Activated B cell treated with CpG ODN at 0.5 μM for 24 hours (primary cell): ENCODE data around the gene SCYGR3. TPM values are rescaled to one million over a fixed set of nuclear protein-coding genes. Genes with fewer than 3 reads are reported as not detected.

Experiments used
- ATAC-seq: fragments of 200-7000 bp; cut with Tn5 transposase; one replicate; pipeline ENCODE4 v1.10.0; 2021; ENCODE audit warnings: low read depth, mild to moderate bottlenecking, moderate library complexity
- CTCF ChIA-PET: fragments of 350-600 bp; sonication (Branson Sonifier 250); formaldehyde crosslinking; loops from one replicate; lab custom pipeline; 2021; ENCODE audit warnings: antibody characterized with exemption; lab: Charles Lee
- POLR2A ChIA-PET: fragments of 350-600 bp; sonication (Branson Sonifier 250); formaldehyde crosslinking; loops from one replicate; lab custom pipeline; 2021; ENCODE audit warnings: antibody characterized with exemption; lab: Charles Lee
- DNase-seq: peaks from one replicate; pipeline ENCODE4 v3.0.0; 2022
- H3K27ac Mint-ChIP-seq: one replicate; pipeline ENCODE4 v1.8.0; 2020; ENCODE audit warnings: mixed read lengths
- H3K27me3 Mint-ChIP-seq: one replicate; pipeline ENCODE4 v1.8.0; 2021; ENCODE audit warnings: mixed read lengths
- H3K36me3 Mint-ChIP-seq: one replicate; pipeline ENCODE4 v1.8.0; 2021; ENCODE audit warnings: low read depth, mixed read lengths
- H3K4me1 Mint-ChIP-seq: one replicate; pipeline ENCODE4 v1.8.0; 2021; ENCODE audit warnings: mixed read lengths
- H3K4me3 Mint-ChIP-seq: one replicate; pipeline ENCODE4 v1.8.0; 2020; ENCODE audit warnings: mild to moderate bottlenecking, mixed read lengths
- H3K9me3 Mint-ChIP-seq: one replicate; pipeline ENCODE4 v1.8.0; 2020; ENCODE audit warnings: mixed read lengths
- intact Hi-C: fragments of 100-400 bp; cut with micrococcal nuclease; formaldehyde crosslinking; loops from one replicate; pipeline ENCODE4 v1.15.1; 2024
- total RNA-seq: library from RNA; stranded (reverse); gene quantifications from 2 replicates; pipeline ENCODE4 v1.2.3, GENCODE V29; 2022
- TF ChIP-seq, protein P1 (sequence below): fragments of 200-600 bp; IDR thresholded peaks from one replicate; pipeline ENCODE4 v1.8.0; 2022; ENCODE audit warnings: antibody characterized with exemption, mild to moderate bottlenecking

SCYGR3 gene
- total RNA-seq, 1 donor from 2014 or later: not detected

GRCh38 chr2:227597998-227598397 lies 16.6 kb downstream of the SCYGR3 start:
- ChIA-PET POLR2A (no interaction called here), CTCF (no interaction called here)
- Mint-ChIP-seq H3K4me1 (no peaks in the 10 kb centered on the region), H3K9me3 (no peaks in the 10 kb centered on the region), H3K4me3 (no peak overlapping the region), H3K27me3 (peaks cover 38% of the 10 kb centered on the region), H3K36me3 (no peaks in the 10 kb centered on the region), H3K27ac (no peak overlapping the region)
- intact Hi-C loops: no loop called here
- ATAC-seq (no peak), DNase-seq (no peak)
- TF ChIP-seq, protein P1, sequence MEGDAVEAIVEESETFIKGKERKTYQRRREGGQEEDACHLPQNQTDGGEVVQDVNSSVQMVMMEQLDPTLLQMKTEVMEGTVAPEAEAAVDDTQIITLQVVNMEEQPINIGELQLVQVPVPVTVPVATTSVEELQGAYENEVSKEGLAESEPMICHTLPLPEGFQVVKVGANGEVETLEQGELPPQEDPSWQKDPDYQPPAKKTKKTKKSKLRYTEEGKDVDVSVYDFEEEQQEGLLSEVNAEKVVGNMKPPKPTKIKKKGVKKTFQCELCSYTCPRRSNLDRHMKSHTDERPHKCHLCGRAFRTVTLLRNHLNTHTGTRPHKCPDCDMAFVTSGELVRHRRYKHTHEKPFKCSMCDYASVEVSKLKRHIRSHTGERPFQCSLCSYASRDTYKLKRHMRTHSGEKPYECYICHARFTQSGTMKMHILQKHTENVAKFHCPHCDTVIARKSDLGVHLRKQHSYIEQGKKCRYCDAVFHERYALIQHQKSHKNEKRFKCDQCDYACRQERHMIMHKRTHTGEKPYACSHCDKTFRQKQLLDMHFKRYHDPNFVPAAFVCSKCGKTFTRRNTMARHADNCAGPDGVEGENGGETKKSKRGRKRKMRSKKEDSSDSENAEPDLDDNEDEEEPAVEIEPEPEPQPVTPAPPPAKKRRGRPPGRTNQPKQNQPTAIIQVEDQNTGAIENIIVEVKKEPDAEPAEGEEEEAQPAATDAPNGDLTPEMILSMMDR: no peak

GRCh38 chr2:227597036-227597435 lies 17.6 kb downstream of the SCYGR3 start:
- DNase-seq (no peak), ATAC-seq (no peak)
- Mint-ChIP-seq H3K27me3 (peaks cover 31% of the 10 kb centered on the region), H3K4me1 (no peaks in the 10 kb centered on the region), H3K9me3 (no peaks in the 10 kb centered on the region), H3K4me3 (no peak overlapping the region), H3K27ac (no peak overlapping the region), H3K36me3 (no peaks in the 10 kb centered on the region)
- intact Hi-C loops: no loop called here
- ChIA-PET CTCF (no interaction called here), POLR2A (no interaction called here)
- TF ChIP-seq, protein P1: no peak

GRCh38 chr2:227595797-227596196 lies 18.8 kb downstream of the SCYGR3 start:
- no peak overlapping the region for H3K27ac Mint-ChIP-seq
- peaks cover 30% of the 10 kb centered on the region for H3K27me3 Mint-ChIP-seq
- DNase-seq (no peak), ATAC-seq (no peak)
- H3K4me1 Mint-ChIP-seq: no peaks in the 10 kb centered on the region
- intact Hi-C loops: no loop called here
- no peak overlapping the region for H3K4me3 Mint-ChIP-seq
- ChIA-PET CTCF (no interaction called here), POLR2A (no interaction called here)
- TF ChIP-seq, protein P1: no peak
- no peaks in the 10 kb centered on the region for H3K36me3 Mint-ChIP-seq
- no peaks in the 10 kb centered on the region for H3K9me3 Mint-ChIP-seq

- H3K4me1 Mint-ChIP-seq: no peaks in the 10 kb centered on the region
- H3K9me3 Mint-ChIP-seq: peaks cover 6% of the 10 kb centered on the region
- POLR2A ChIA-PET: no interaction called here
- ATAC-seq (no peak), DNase-seq (no peak)
- intact Hi-C loops: no loop called here
- H3K4me3 Mint-ChIP-seq: no peak overlapping the region
- no peaks in the 10 kb centered on the region for H3K36me3 Mint-ChIP-seq
- peaks cover 29% of the 10 kb centered on the region for H3K27me3 Mint-ChIP-seq
- TF ChIP-seq, protein P1: no peak
- CTCF ChIA-PET: no interaction called here
- H3K27ac Mint-ChIP-seq: no peak overlapping the region
Measured at GRCh38 chr2:227592694-227593387, 21.8 kb downstream of the SCYGR3 start.

DNA sequence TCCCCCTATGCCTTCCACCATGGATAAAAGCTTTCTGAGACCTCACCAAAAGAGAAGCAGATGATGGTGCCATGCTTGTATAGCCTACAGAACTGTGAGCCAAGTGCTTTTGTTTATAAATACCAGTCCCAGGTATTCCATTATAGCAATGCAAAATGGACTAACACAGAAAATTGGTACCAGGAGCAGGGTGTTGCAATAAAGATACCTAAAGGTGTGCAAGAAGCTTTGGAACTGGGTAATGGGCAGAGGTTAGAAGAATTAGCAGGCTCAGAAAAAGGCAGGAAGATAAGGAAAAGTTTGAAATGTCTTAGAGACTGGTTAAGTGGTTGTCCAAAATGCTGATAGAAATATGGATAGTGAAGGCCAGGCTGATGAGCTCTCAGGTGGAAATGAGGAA lies 32.3 kb downstream of the SCYGR3 start:
- Mint-ChIP-seq H3K27me3 (peaks cover 31% of the 10 kb centered on the region), H3K9me3 (peaks cover 14% of the 10 kb centered on the region), H3K4me3 (no peak overlapping the region), H3K27ac (no peak overlapping the region), H3K4me1 (no peaks in the 10 kb centered on the region), H3K36me3 (no peaks in the 10 kb centered on the region)
- CTCF ChIA-PET: no interaction called here
- DNase-seq (no peak), ATAC-seq (no peak)
- TF ChIP-seq, protein P1: no peak
- intact Hi-C loops: no loop called here
- POLR2A ChIA-PET: no interaction called here
